AG04450 (cell line): ENCODE measurements around the gene ODAD2. TPM values are rescaled to one million over a fixed set of nuclear protein-coding genes. Genes with fewer than 3 reads are reported as not detected.
A peak's percentile ranks its signal among the peaks of the same experiment; 100 is the strongest.

Experiments
- CTCF ChIA-PET: fragments of 300-600, 350-600 bp; formaldehyde crosslinking; extraction: SDS; loops from one replicate; lab custom pipeline; 2022; ENCODE audit warnings: antibody characterized with exemption, inconsistent platforms; lab: Charles Lee
- POLR2A ChIA-PET: fragments of 350-600 bp; formaldehyde crosslinking; extraction: SDS; loops from one replicate; lab custom pipeline; 2021; ENCODE audit warnings: antibody characterized with exemption, inconsistent platforms; lab: Yijun Ruan, JAX
- DNase-seq: peaks from one replicate; pipeline ENCODE4 v3.0.0-alpha.2; 2011; ENCODE audit warnings: low read depth, low spot score
- H3K27ac ChIP-seq: one replicate; pipeline ENCODE4 v1.5.1; 2012; ENCODE audit warnings: low read depth, low read length, control low read depth
- H3K27me3 ChIP-seq: one replicate; pipeline ENCODE4 v1.6.0; 2012; ENCODE audit warnings: low read length; ENCODE audit not compliant: control insufficient read depth, insufficient read depth
- H3K4me3 ChIP-seq: 2 replicates; pipeline ENCODE4 v1.5.1; 2011; ENCODE audit warnings: mild to moderate bottlenecking, low read depth, low read length, control low read depth
- H3K9me3 ChIP-seq: 2 replicates; pipeline ENCODE4 v1.5.1; 2012; ENCODE audit warnings: low read length; ENCODE audit not compliant: control insufficient read depth, insufficient read depth
- polyA plus RNA-seq: library from polyadenylated mRNA; depleted of rRNA; stranded (reverse); fragments of >200 nt; gene quantifications from 2 replicates; pipeline ENCODE4 v1.2.3, GENCODE V29; 2011
- TF ChIP-seq, protein P1 (sequence below): IDR thresholded peaks from 2 replicates; pipeline ENCODE4 v1.5.1; 2011; ENCODE audit warnings: low read depth, low read length, control low read depth, inconsistent platforms

The ODAD2 gene
- polyA plus RNA-seq, 1 experiment = 1.3 TPM

GRCh38 chr10:27878281-27878680, 120.6 kb downstream of the ODAD2 start:
- POLR2A ChIA-PET = no interaction called here
- DNase-seq = no peak
- TF ChIP-seq, protein P1, sequence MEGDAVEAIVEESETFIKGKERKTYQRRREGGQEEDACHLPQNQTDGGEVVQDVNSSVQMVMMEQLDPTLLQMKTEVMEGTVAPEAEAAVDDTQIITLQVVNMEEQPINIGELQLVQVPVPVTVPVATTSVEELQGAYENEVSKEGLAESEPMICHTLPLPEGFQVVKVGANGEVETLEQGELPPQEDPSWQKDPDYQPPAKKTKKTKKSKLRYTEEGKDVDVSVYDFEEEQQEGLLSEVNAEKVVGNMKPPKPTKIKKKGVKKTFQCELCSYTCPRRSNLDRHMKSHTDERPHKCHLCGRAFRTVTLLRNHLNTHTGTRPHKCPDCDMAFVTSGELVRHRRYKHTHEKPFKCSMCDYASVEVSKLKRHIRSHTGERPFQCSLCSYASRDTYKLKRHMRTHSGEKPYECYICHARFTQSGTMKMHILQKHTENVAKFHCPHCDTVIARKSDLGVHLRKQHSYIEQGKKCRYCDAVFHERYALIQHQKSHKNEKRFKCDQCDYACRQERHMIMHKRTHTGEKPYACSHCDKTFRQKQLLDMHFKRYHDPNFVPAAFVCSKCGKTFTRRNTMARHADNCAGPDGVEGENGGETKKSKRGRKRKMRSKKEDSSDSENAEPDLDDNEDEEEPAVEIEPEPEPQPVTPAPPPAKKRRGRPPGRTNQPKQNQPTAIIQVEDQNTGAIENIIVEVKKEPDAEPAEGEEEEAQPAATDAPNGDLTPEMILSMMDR = no peak
- no peak overlapping the region for H3K27ac ChIP-seq
- H3K27me3 ChIP-seq = no peaks in the 10 kb centered on the region
- CTCF ChIA-PET = no interaction called here
- no peaks in the 10 kb centered on the region for H3K9me3 ChIP-seq
- H3K4me3 ChIP-seq = no peak overlapping the region

- ChIA-PET CTCF (interaction anchor here (1.9 kb wide), 1 partner anchor 314 kb away, joined by 8 read pairs; no protein-coding TSS in a partner anchor), POLR2A (no interaction called here)
- H3K4me3 ChIP-seq = no peak overlapping the region
- H3K27me3 ChIP-seq = no peaks in the 10 kb centered on the region
- H3K27ac ChIP-seq = no peak overlapping the region
- TF ChIP-seq, protein P1 = peak; percentile 22; the same call in 1 of the 2 replicates
- no peaks in the 10 kb centered on the region for H3K9me3 ChIP-seq
- no peak for DNase-seq
These were observed 133.7 kb downstream of the ODAD2 start for GRCh38 chr10:27865221-27865635.

DNA sequence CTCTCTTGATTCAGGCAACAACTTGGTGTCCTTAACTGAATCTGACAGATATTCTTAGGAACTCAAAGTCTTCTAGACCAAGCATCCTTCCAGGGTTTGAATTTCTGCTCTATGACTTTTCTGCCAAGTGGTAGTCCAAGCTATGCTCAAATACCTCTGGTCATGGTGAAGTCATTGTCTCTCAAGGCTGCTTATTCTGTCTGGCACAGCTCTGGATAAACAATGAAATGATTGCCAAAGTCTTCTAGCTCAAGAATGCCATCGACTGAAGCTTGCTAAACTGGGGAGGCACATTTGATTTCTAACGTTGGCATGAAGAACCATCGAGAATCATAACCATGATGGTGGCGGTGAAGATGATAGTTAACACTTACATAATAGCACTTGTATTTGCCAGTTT, 137.1 kb downstream of the ODAD2 start:
- ChIA-PET POLR2A (interaction anchor here (0.6 kb wide), 1 partner anchor 429 kb away, joined by 3 read pairs; no protein-coding TSS in a partner anchor), CTCF (no interaction called here)
- no peak for DNase-seq
- Histone ChIP-seq H3K27ac (no peak overlapping the region), H3K4me3 (no peak overlapping the region), H3K9me3 (no peaks in the 10 kb centered on the region), H3K27me3 (no peaks in the 10 kb centered on the region)
- TF ChIP-seq, protein P1 = no peak

GRCh38 chr10:27857616-27858015, 141.3 kb downstream of the ODAD2 start:
- ChIA-PET CTCF (no interaction called here), POLR2A (no interaction called here)
- TF ChIP-seq, protein P1 = no peak
- DNase-seq = no peak
- Histone ChIP-seq H3K9me3 (no peaks in the 10 kb centered on the region), H3K27me3 (no peaks in the 10 kb centered on the region), H3K27ac (no peak overlapping the region), H3K4me3 (no peak overlapping the region)

DNA sequence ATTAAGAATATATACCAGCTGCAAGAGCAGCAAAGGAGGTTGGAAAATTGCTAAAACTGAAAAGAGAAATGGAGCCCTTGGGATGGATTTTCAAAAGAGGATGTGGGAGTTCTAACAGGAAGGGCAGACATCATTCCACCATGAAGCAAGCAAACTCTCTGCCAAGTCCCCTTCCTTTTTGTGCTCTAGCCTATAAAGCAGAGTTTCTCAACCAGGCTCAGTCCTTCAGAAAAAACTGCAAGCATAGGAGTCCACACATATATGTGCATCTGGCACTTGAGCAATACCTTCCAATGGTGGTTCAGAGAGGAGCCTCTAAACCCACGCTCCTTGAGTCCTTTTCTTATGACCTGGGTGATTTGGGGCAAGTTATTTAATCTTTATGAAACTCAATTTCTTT, 154.7 kb downstream of the ODAD2 start:
- TF ChIP-seq, protein P1 = no peak
- H3K27me3 ChIP-seq = peaks cover 2% of the 10 kb centered on the region
- no peak overlapping the region for H3K4me3 ChIP-seq
- ChIA-PET CTCF (no interaction called here), POLR2A (no interaction called here)
- H3K9me3 ChIP-seq = no peaks in the 10 kb centered on the region
- DNase-seq = no peak
- H3K27ac ChIP-seq = no peak overlapping the region
